SK-N-SH (cell line): ENCODE results near the gene EXOC6B. TPM values are rescaled to one million over a fixed set of nuclear protein-coding genes. Genes with fewer than 3 reads are reported as not detected.
A peak's percentile ranks its signal among the peaks of the same experiment; 100 is the strongest.

Experiments used
- CTCF ChIA-PET: fragments of 300-600, 350-600 bp; formaldehyde crosslinking; extraction: SDS; loops from one replicate; lab custom pipeline; 2021; lab: Yijun Ruan, JAX
- POLR2A ChIA-PET: fragments of 350-600 bp; sonication (Branson Sonifier 250); formaldehyde crosslinking; extraction: SDS; loops from one replicate; lab custom pipeline; 2020; ENCODE audit warnings: antibody characterized with exemption, inconsistent platforms; lab: Yijun Ruan, JAX
- DNase-seq: peaks from one replicate; pipeline ENCODE4 v3.0.0; 2012
- H2AFZ ChIP-seq: fragments of 200-600 bp; sonication (generic); 2 replicates; pipeline ENCODE4 v1.8.1; 2016; ENCODE audit warnings: antibody characterized with exemption, mild to moderate bottlenecking, low read depth
- H3F3A ChIP-seq: fragments of 200-600 bp; sonication (generic); replicated peaks from 2 replicates; pipeline ENCODE3; 2016; ENCODE audit warnings: antibody characterized with exemption, mild to moderate bottlenecking; ENCODE audit not compliant: insufficient read depth
- H3K27ac ChIP-seq, 2 experiments: fragments of 200-500 bp in 1 of 2; fragments of 200-600 bp in 1 of 2; sonication (Bioruptor generic) in 1 of 2; sonication (generic), shearing (Covaris generic) in 1 of 2; 2 replicates each; pipeline versions ENCODE4 v1.5.1 to v1.6.1; 2014 to 2016; ENCODE audit warnings: low read depth in 2 of 2, inconsistent platforms in 1 of 2, low read length in 1 of 2, mild to moderate bottlenecking in 1 of 2, mixed read lengths in 1 of 2
- H3K27me3 ChIP-seq: fragments of 200-600 bp; sonication (generic), shearing (Covaris generic); 2 replicates; pipeline ENCODE4 v1.6.1; 2016; ENCODE audit warnings: mixed run types; ENCODE audit not compliant: insufficient read depth
- H3K36me3 ChIP-seq, 2 experiments: fragments of 200-500 bp in 1 of 2; fragments of 200-600 bp in 1 of 2; sonication (Bioruptor generic) in 1 of 2; sonication (generic) in 1 of 2; replicated peaks in 1 of 2; 2 replicates each; pipeline versions ENCODE3 to v1.5.1; 2014 to 2016; ENCODE audit warnings: low read length in 1 of 2, mild to moderate bottlenecking in 1 of 2; ENCODE audit not compliant: insufficient read depth in 2 of 2, control insufficient read depth in 1 of 2
- H3K4me1 ChIP-seq, 2 experiments: fragments of 200-500 bp in 1 of 2; fragments of 200-600 bp in 1 of 2; sonication (Bioruptor generic) in 1 of 2; sonication (generic), shearing (Covaris generic) in 1 of 2; 2 replicates each; pipeline versions ENCODE4 v1.5.1 to v1.6.1; 2014 to 2016; ENCODE audit warnings: low read depth in 1 of 2, low read length in 1 of 2, mixed run types in 1 of 2; ENCODE audit not compliant: insufficient read depth in 2 of 2, control insufficient read depth in 1 of 2
- H3K4me2 ChIP-seq: fragments of 200-600 bp; sonication (generic), shearing (Covaris generic); 2 replicates; pipeline ENCODE4 v1.6.1; 2017; ENCODE audit warnings: mixed run types
- H3K4me3 ChIP-seq, 2 experiments: fragments of 200-500 bp in 1 of 2; fragments of 200-600 bp in 1 of 2; sonication (Bioruptor generic) in 1 of 2; sonication (generic), shearing (Covaris generic) in 1 of 2; 2 replicates each; pipeline versions ENCODE4 v1.5.1 to v1.8.1; 2014 to 2016; ENCODE audit warnings: low read depth in 2 of 2, inconsistent platforms in 1 of 2, low read length in 1 of 2, mild to moderate bottlenecking in 1 of 2, mixed read lengths in 1 of 2, moderate library complexity in 1 of 2
- H3K79me2 ChIP-seq: fragments of 200-600 bp; sonication (generic); 2 replicates; pipeline ENCODE4 v1.8.1; 2017; ENCODE audit warnings: mild to moderate bottlenecking; ENCODE audit not compliant: insufficient read depth
- H3K9ac ChIP-seq: fragments of 200-600 bp; sonication (generic); 2 replicates; pipeline ENCODE4 v1.6.1; 2017; ENCODE audit warnings: mixed run types
- H3K9me2 ChIP-seq: fragments of 200-600 bp; sonication (generic); 2 replicates; pipeline ENCODE4 v1.6.1; 2017; ENCODE audit warnings: mixed run types
- H3K9me3 ChIP-seq: fragments of 200-600 bp; sonication (generic); 2 replicates; pipeline ENCODE4 v1.6.1; 2017; ENCODE audit warnings: mixed run types, mild to moderate bottlenecking, moderate library complexity
- H4K20me1 ChIP-seq: fragments of 200-600 bp; sonication (generic); 2 replicates; pipeline ENCODE4 v1.6.1; 2017; ENCODE audit warnings: mild to moderate bottlenecking, mixed run types; ENCODE audit not compliant: insufficient read depth
- CHD2 ChIP-seq: fragments of 150-350 bp; IDR thresholded peaks from 2 replicates; pipeline ENCODE4 v1.6.1; 2018; ENCODE audit warnings: low read length; ENCODE audit not compliant: partially characterized antibody
- FOSL2 ChIP-seq: IDR thresholded peaks from 2 replicates; pipeline ENCODE4 v1.4.0; 2012; ENCODE audit warnings: low read depth, mild to moderate bottlenecking, moderate library complexity, borderline replicate concordance
- FOXM1 ChIP-seq: IDR thresholded peaks from 2 replicates; pipeline ENCODE4 v1.4.0; 2012; ENCODE audit warnings: low read depth, mild to moderate bottlenecking
- GABPA ChIP-seq: IDR thresholded peaks from 2 replicates; pipeline ENCODE4 v1.4.0; 2012; ENCODE audit warnings: low read depth, mild to moderate bottlenecking
- MXI1 ChIP-seq: IDR thresholded peaks from 2 replicates; pipeline ENCODE4 v1.6.1; 2012; ENCODE audit warnings: mild to moderate bottlenecking, low read depth, low read length, improper control_type of control experiment
- NFIC ChIP-seq: IDR thresholded peaks from 2 replicates; pipeline ENCODE4 v1.4.0; 2012; ENCODE audit warnings: borderline replicate concordance
- POLR2AphosphoS5 ChIP-seq: IDR thresholded peaks from 2 replicates; pipeline ENCODE4 v1.6.1; 2012; ENCODE audit warnings: low read depth, low read length
- RCOR1 ChIP-seq: fragments of 150-350 bp; IDR thresholded peaks from 2 replicates; pipeline ENCODE4 v1.6.1; 2017; ENCODE audit warnings: antibody characterized with exemption, low read length
- USF1 ChIP-seq: IDR thresholded peaks from 2 replicates; pipeline ENCODE4 v1.4.0; 2012; ENCODE audit warnings: low read depth, borderline replicate concordance
- ZBTB33 ChIP-seq: IDR thresholded peaks from 2 replicates; pipeline ENCODE4 v1.4.0; 2012; ENCODE audit warnings: low read depth, borderline replicate concordance
- WGBS: methylation state at CpG from one replicate; pipeline ENCODE4 v1.1.6; 2017; ENCODE audit warnings: low lambda C conversion rate; 5-methylcytosine and 5-hydroxymethylcytosine counted together
- polyA plus RNA-seq, 3 experiments: library from polyadenylated mRNA; depleted of rRNA; stranded (reverse); fragments of >200 nt; gene quantifications; 2 replicates each; pipeline ENCODE4 v1.2.3, GENCODE V29; 2012
- TF ChIP-seq, protein P1 (sequence below): fragments of 150-350 bp; IDR thresholded peaks from 2 replicates; pipeline ENCODE4 v1.6.1; 2017; ENCODE audit warnings: antibody characterized with exemption, low read length, low read depth, borderline replicate concordance
- TF ChIP-seq, protein P2 (sequence below): fragments of 150-350 bp; IDR thresholded peaks from 2 replicates; pipeline ENCODE4 v1.6.1; 2016; ENCODE audit warnings: mild to moderate bottlenecking, low read depth, low read length
- TF ChIP-seq, protein P3 (sequence below): IDR thresholded peaks from 2 replicates; pipeline ENCODE4; 2012

EXOC6B gene
- polyA plus RNA-seq, 1 of the 3 experiments (the other 2 are of a cell fraction): 7.4 TPM

DNA sequence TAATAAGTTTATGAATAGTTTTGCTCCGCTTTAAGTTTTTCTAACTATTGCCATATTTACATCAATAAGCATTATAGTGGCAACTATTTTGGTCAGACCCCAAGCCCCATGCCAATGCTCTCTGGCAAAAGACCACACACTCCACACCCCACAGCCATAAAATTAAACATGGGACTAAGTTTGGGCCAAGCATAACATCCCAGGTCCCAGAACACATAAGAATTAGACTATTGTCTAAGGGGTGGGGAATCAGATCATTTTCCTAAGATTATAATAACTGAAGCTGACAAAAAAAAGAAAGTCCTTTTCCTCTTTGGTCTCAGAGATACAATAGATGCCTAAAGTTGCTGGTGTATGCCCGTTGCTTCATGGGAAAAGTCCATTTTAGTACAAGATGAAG, 46.3 kb downstream of the EXOC6B start:
- H3K79me2 ChIP-seq: peaks cover 4% of the 10 kb centered on the region; the same call in 1 of the 2 replicates
- no peaks in the 10 kb centered on the region for H3K9me3 ChIP-seq
- no peaks in the 10 kb centered on the region for H3K27me3 ChIP-seq
- H3K4me2 ChIP-seq: no peak overlapping the region
- no peak overlapping the region for H3K27ac ChIP-seq
- no peaks in the 10 kb centered on the region for H3K9me2 ChIP-seq
- no peak for DNase-seq
- peaks cover 7% of the 10 kb centered on the region for H3F3A ChIP-seq
- POLR2A ChIA-PET: no interaction called here
- CTCF ChIA-PET: interaction anchor here (2.4 to 3.9 kb wide), 2 partner anchors 80 to 81 kb away, joined by 12 to 20 read pairs; no protein-coding TSS in a partner anchor
- H4K20me1 ChIP-seq: no peaks in the 10 kb centered on the region
- H3K9ac ChIP-seq: no peak overlapping the region
- peaks cover 0 to 10% of the 10 kb centered on the region in 2 experiments; a peak in 2 of 4 replicates for H3K4me1 ChIP-seq
- H3K4me3 ChIP-seq: no peak overlapping the region
- peaks cover 0 to 5% of the 10 kb centered on the region in 2 experiments for H3K36me3 ChIP-seq
- no peak for TF ChIP-seq MXI1
- TF ChIP-seq CHD2: no peak
- TF ChIP-seq, protein P1, sequence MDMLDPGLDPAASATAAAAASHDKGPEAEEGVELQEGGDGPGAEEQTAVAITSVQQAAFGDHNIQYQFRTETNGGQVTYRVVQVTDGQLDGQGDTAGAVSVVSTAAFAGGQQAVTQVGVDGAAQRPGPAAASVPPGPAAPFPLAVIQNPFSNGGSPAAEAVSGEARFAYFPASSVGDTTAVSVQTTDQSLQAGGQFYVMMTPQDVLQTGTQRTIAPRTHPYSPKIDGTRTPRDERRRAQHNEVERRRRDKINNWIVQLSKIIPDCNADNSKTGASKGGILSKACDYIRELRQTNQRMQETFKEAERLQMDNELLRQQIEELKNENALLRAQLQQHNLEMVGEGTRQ: no peak
- TF ChIP-seq POLR2AphosphoS5: no peak
- no peak for TF ChIP-seq GABPA
- TF ChIP-seq ZBTB33: no peak
- TF ChIP-seq, protein P2, sequence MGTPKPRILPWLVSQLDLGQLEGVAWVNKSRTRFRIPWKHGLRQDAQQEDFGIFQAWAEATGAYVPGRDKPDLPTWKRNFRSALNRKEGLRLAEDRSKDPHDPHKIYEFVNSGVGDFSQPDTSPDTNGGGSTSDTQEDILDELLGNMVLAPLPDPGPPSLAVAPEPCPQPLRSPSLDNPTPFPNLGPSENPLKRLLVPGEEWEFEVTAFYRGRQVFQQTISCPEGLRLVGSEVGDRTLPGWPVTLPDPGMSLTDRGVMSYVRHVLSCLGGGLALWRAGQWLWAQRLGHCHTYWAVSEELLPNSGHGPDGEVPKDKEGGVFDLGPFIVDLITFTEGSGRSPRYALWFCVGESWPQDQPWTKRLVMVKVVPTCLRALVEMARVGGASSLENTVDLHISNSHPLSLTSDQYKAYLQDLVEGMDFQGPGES: no peak
- 82% methylated on average over 2 of the region's 2 CpGs for WGBS
- H2AFZ ChIP-seq: no peak overlapping the region

DNA sequence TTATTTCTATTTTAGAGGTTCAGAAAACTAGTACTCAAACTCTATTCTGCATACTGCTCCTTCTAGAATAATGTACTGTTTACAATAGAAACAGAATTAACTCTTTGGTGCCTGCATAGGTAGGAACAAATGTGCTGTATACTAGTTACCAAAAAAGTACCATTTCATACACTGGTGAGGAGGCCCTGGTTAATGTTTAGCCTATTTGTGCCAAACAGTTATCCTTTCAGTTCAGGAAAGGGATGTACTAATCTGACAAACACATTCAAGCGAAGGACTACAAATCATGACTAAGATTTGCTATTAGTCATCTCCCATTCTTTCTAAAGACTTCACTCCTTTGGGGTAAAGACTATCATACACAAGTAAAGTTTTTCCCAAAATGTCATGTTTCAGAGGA, 47.4 kb downstream of the EXOC6B start:
- H3K4me1 ChIP-seq: peaks cover 0 to 10% of the 10 kb centered on the region in 2 experiments; a peak in 2 of 4 replicates
- H3K27ac ChIP-seq: no peak overlapping the region
- CTCF ChIA-PET: interaction anchor here (1.5 to 2.4 kb wide), 2 partner anchors 63 to 81 kb away, joined by 3 to 12 read pairs; no protein-coding TSS in a partner anchor
- no peaks in the 10 kb centered on the region for H4K20me1 ChIP-seq
- no peak overlapping the region for H2AFZ ChIP-seq
- H3F3A ChIP-seq: peaks cover 7% of the 10 kb centered on the region
- no peak overlapping the region for H3K4me3 ChIP-seq
- H3K79me2 ChIP-seq: peaks cover 4% of the 10 kb centered on the region; the same call in 1 of the 2 replicates
- no peaks in the 10 kb centered on the region for H3K27me3 ChIP-seq
- WGBS: 47% methylated on average over 1 of the region's 1 CpG
- DNase-seq: no peak
- TF ChIP-seq RCOR1 (no peak), FOXM1 (no peak), FOSL2 (peak; percentile 36; the same call in 1 of the 2 replicates), USF1 (no peak), NFIC (no peak)
- TF ChIP-seq, protein P3, sequence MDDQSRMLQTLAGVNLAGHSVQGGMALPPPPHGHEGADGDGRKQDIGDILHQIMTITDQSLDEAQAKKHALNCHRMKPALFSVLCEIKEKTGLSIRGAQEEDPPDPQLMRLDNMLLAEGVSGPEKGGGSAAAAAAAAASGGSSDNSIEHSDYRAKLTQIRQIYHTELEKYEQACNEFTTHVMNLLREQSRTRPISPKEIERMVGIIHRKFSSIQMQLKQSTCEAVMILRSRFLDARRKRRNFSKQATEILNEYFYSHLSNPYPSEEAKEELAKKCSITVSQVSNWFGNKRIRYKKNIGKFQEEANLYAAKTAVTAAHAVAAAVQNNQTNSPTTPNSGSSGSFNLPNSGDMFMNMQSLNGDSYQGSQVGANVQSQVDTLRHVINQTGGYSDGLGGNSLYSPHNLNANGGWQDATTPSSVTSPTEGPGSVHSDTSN: 0 out of 2 replicates have a peak, but pooled peaks have one; percentile 22
- no peaks in the 10 kb centered on the region for H3K9me2 ChIP-seq
- no peak overlapping the region for H3K9ac ChIP-seq
- H3K9me3 ChIP-seq: no peaks in the 10 kb centered on the region
- H3K36me3 ChIP-seq: peaks cover 0 to 5% of the 10 kb centered on the region in 2 experiments
- POLR2A ChIA-PET: no interaction called here
- no peak overlapping the region for H3K4me2 ChIP-seq
